Smooth muscle cell (in vitro differentiated cells): ENCODE results near the gene SERHL2. TPM values are rescaled to one million over a fixed set of nuclear protein-coding genes. Genes with fewer than 3 reads are reported as not detected.
"Not testable (repeated sequence)": the region's sequence is repeated elsewhere in the genome, so short reads cannot be mapped to it uniquely, and the experiment has no call there.

Experiments used
- DNase-seq: peaks from one replicate; lab custom pipeline; 2025; ENCODE audit not compliant: unreplicated experiment; lab: John Stamatoyannopoulos, UW
- H2AFZ ChIP-seq: fragments of 200-600 bp; sonication (generic); 2 replicates; pipeline ENCODE4 v1.6.0; 2016; ENCODE audit warnings: antibody characterized with exemption, low read depth, mild to moderate bottlenecking
- H3F3A ChIP-seq: fragments of 200-600 bp; sonication (generic); 2 replicates; pipeline ENCODE4 v1.6.0; 2017; ENCODE audit warnings: antibody characterized with exemption, low read depth
- H3K27ac ChIP-seq: fragments of 200-600 bp; sonication (generic); 2 replicates; pipeline ENCODE4 v1.5.1; 2016; ENCODE audit warnings: low read depth, mild to moderate bottlenecking
- H3K27me3 ChIP-seq: fragments of 200-600 bp; sonication (generic); 2 replicates; pipeline ENCODE4 v1.6.1; 2016; ENCODE audit warnings: low read depth, mild to moderate bottlenecking
- H3K36me3 ChIP-seq: fragments of 200-600 bp; sonication (generic); 2 replicates; pipeline ENCODE4 v1.5.1; 2016; ENCODE audit warnings: low read depth
- H3K4me1 ChIP-seq: fragments of 200-600 bp; sonication (generic); 2 replicates; pipeline ENCODE4 v1.5.1; 2016; ENCODE audit warnings: low read depth
- H3K4me2 ChIP-seq: fragments of 200-600 bp; sonication (generic); 2 replicates; pipeline ENCODE4 v1.6.0; 2016; ENCODE audit warnings: mild to moderate bottlenecking
- H3K4me3 ChIP-seq: fragments of 200-600 bp; sonication (generic); 2 replicates; pipeline ENCODE4 v1.5.1; 2016; ENCODE audit warnings: mild to moderate bottlenecking
- H3K79me2 ChIP-seq: fragments of 200-600 bp; sonication (generic); 2 replicates; pipeline ENCODE4 v1.6.0; 2016; ENCODE audit warnings: low read depth, mild to moderate bottlenecking
- H3K9ac ChIP-seq: fragments of 200-600 bp; sonication (generic); 2 replicates; pipeline ENCODE4 v1.6.0; 2016; ENCODE audit warnings: low read depth
- H3K9me3 ChIP-seq: fragments of 200-600 bp; sonication (generic); replicated peaks from 2 replicates; pipeline ENCODE4 v1.5.1; 2016; ENCODE audit warnings: low read depth
- H4K20me1 ChIP-seq: fragments of 200-600 bp; sonication (generic); 2 replicates; pipeline ENCODE4 v1.6.0; 2016; ENCODE audit warnings: low read depth
- WGBS: methylation state at CpG from one replicate; pipeline ENCODE4 v1.1.7; 2016; ENCODE audit warnings: low lambda C conversion rate; 5-methylcytosine and 5-hydroxymethylcytosine counted together
- polyA plus RNA-seq: library from polyadenylated mRNA; unstranded; fragments of >200 nt; fragmentation: Nextera tagmentation; extraction: Ambion mirVana; gene quantifications from 2 replicates; pipeline ENCODE4 v1.2.1, GENCODE V29; 2016
- total RNA-seq: library from RNA; depleted of rRNA; stranded (reverse); fragments of >200 nt; gene quantifications from 2 replicates; pipeline ENCODE4 v1.2.3, GENCODE V29; 2014
- TF ChIP-seq, protein P1 (sequence below): fragments of 200-600 bp; sonication (generic); IDR thresholded peaks from 2 replicates; pipeline ENCODE4 v1.5.1; 2017; ENCODE audit warnings: borderline replicate concordance, mild to moderate bottlenecking, antibody characterized with exemption; ENCODE audit not compliant: insufficient read depth, poor library complexity, severe bottlenecking

The SERHL2 gene
- total and polyA plus RNA-seq, 2 experiments from 2014 or later = 1.3 to 4.6 TPM

- no peak overlapping the region for H3K4me3 ChIP-seq
- H3K36me3 ChIP-seq = no peaks in the 10 kb centered on the region
- H3K4me2 ChIP-seq = no peak overlapping the region
- DNase-seq = no peak
- peaks cover 11% of the 10 kb centered on the region for H4K20me1 ChIP-seq
- no peak overlapping the region for H3K27ac ChIP-seq
- H2AFZ ChIP-seq = no peak overlapping the region
- peaks cover 9% of the 10 kb centered on the region for H3F3A ChIP-seq
- no peak overlapping the region for H3K9ac ChIP-seq
- 95% methylated on average over 14 of the region's 14 CpGs for WGBS
- H3K9me3 ChIP-seq = no peaks in the 10 kb centered on the region
- H3K79me2 ChIP-seq = peaks cover 26% of the 10 kb centered on the region
- peaks cover 9% of the 10 kb centered on the region for H3K4me1 ChIP-seq
- H3K27me3 ChIP-seq = no peaks in the 10 kb centered on the region
- TF ChIP-seq, protein P1, sequence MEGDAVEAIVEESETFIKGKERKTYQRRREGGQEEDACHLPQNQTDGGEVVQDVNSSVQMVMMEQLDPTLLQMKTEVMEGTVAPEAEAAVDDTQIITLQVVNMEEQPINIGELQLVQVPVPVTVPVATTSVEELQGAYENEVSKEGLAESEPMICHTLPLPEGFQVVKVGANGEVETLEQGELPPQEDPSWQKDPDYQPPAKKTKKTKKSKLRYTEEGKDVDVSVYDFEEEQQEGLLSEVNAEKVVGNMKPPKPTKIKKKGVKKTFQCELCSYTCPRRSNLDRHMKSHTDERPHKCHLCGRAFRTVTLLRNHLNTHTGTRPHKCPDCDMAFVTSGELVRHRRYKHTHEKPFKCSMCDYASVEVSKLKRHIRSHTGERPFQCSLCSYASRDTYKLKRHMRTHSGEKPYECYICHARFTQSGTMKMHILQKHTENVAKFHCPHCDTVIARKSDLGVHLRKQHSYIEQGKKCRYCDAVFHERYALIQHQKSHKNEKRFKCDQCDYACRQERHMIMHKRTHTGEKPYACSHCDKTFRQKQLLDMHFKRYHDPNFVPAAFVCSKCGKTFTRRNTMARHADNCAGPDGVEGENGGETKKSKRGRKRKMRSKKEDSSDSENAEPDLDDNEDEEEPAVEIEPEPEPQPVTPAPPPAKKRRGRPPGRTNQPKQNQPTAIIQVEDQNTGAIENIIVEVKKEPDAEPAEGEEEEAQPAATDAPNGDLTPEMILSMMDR = no peak
These were observed 37.9 kb upstream of the SERHL2 start for GRCh38 chr22:42515896-42516295.

DNA sequence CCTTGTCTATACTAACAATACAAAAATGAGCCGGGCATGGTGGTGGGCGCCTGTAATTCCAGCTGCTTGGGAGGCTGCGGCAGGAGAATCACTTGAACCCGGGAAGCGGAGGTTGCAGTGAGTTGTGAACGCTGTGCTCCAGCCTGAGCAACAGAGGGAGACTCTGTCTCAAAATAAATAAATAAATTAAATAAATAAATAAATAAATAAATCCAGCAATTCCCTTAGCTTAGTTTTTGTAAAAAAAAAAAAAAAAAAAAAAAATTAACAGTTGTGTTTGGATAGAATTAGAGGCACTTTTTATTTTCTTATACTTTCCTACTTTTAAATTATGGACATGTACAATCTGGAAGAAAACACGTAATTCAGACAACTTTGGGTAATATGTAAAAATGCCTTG, 36.7 kb upstream of the SERHL2 start:
- peaks cover 11% of the 10 kb centered on the region for H4K20me1 ChIP-seq
- H3K9ac ChIP-seq, H3K4me1 ChIP-seq, H3K27me3 ChIP-seq, H3K9me3 ChIP-seq, H3K4me2 ChIP-seq, H3K36me3 ChIP-seq, H3F3A ChIP-seq, DNase-seq, H3K27ac ChIP-seq, H3K4me3 ChIP-seq, H2AFZ ChIP-seq: not testable (repeated sequence)
- WGBS = 98% methylated on average over 7 of the region's 7 CpGs
- H3K79me2 ChIP-seq = peaks cover 26% of the 10 kb centered on the region

DNA sequence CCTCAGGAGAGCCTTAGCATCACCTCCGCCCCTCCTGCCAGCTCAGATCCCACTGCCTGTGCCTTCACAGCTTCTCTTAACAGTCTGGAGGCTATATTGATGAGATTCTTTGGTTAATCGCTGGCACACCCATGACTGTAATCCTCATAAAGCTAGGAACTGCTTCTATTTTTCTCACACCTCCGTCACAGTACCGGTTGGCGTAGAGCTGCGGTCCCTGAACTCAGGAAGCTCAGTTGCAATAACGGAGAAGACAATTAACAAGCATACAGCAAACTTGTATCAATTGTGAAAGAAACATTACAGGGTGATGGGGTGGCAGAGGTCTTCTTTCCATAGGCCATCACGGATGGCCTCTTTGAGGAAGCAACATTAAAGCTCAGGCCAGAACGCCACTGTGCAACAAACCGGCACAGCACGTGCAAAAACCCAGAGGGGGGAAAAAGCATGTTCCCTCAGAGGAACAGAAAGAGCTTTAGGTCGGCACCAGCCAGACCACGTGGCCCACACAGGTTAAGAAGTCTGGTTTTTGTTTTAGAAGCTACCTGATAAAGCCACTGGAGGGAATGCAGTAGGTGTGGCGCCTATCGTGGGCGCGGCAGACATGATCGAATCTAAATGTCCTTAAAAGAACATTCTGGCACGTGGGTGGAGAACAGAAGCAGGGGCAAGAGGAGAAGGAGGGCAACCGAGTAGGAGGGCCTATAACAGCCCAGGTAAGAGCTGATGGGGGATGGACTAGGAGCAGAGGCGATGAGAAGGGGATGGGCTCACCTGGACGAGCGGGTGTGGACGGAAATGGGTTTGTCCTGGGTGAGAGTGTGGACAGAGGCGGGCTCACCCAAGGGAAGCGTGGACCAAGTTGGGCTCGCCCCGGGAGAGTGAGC, 34.9 kb upstream of the SERHL2 start:
- H3K9ac ChIP-seq = peak overlapping the region; percentile 88
- 24% methylated on average over 19 of the region's 28 CpGs for WGBS
- peaks cover 11% of the 10 kb centered on the region for H4K20me1 ChIP-seq
- H3K79me2 ChIP-seq = peaks cover 26% of the 10 kb centered on the region
- not testable (repeated sequence) for H3F3A ChIP-seq, H3K36me3 ChIP-seq, DNase-seq, H3K27me3 ChIP-seq, H3K4me1 ChIP-seq, H3K9me3 ChIP-seq
- peak overlapping the region; percentile 88 for H3K4me2 ChIP-seq
- peak overlapping the region; percentile 71 for H2AFZ ChIP-seq
- peak overlapping the region; percentile 99 for H3K4me3 ChIP-seq
- peak overlapping the region; percentile 26 for H3K27ac ChIP-seq

- no peaks in the 10 kb centered on the region for H3K36me3 ChIP-seq
- peak within 1 kb of the TSS; percentile 88 for H3K4me2 ChIP-seq
- peak within 1 kb of the TSS; percentile 88 for H3K9ac ChIP-seq
- H3K79me2 ChIP-seq = peaks cover 26% of the 10 kb centered on the region
- peaks cover 9% of the 10 kb centered on the region for H3K4me1 ChIP-seq
- WGBS = 2% methylated on average over 62 of the region's 65 CpGs
- H2AFZ ChIP-seq = peak within 1 kb of the TSS; percentile 71
- H3F3A ChIP-seq = no peaks in the 10 kb centered on the region
- H3K27ac ChIP-seq = peak within 1 kb of the TSS; percentile 26
- H3K4me3 ChIP-seq = peak within 1 kb of the TSS; percentile 99
- H4K20me1 ChIP-seq = peaks cover 11% of the 10 kb centered on the region
- no peaks in the 10 kb centered on the region for H3K27me3 ChIP-seq
- no peaks in the 10 kb centered on the region for H3K9me3 ChIP-seq
- TF ChIP-seq, protein P1 = no peak
- DNase-seq = peak; percentile 72
These were observed 34.0 kb upstream of the SERHL2 start, which contains the start of gene RRP7A for GRCh38 chr22:42519525-42520401. Gene RRP7A, minus strand, starts transcription at chr22:42519796. Its CDS starts 10 bp downstream, at chr22:42519786.
